ENCODE measurements around the gene COTL1. TPM values are rescaled to one million over a fixed set of nuclear protein-coding genes. Genes with fewer than 3 reads are reported as not detected.

Gene COTL1
- total and polyA plus RNA-seq, 4 experiments from 2014 or later, result 181 to 683 (median 387) TPM

DNA sequence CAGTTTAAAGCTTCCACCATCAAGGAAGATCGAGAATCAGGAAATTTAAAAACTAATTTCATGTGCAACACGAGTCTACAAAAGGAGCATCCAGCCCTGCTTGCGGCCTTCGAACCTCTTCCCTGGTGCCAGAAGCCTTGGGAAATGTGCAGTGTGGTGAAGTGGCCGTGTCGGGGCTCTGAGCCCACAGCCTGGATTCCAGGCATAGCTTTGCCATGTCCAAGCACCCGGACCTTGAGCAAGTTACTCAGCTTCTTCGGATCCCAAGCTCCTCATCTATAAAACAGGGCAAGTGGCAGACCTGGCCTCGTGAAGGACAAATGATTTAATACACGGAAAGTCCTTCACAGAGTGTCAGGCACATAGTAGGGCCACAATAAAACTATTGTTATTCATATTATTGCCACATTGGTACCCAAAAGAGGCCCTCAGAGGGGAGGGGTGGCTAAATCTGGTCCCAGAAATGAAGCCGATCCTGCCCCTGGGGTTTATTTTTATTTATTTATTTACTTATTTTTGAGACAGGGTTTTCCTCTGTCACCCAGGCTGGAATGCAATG is 34.8 kb downstream of the COTL1 start:
- no peak overlapping the region for H3K4me3 Mint-ChIP-seq
- peak overlapping the region; percentile 17 to 90 (median 61) for H3K27ac Mint-ChIP-seq
- no peak overlapping the region for H3K4me3 ChIP-seq (ENCODE audit: low read length in 2 of 2)
- no peak for DNase-seq
- H3K4me1 ChIP-seq (ENCODE audit: insufficient read depth, low read length), result peaks cover 40% of the 10 kb centered on the region
- CTCF ChIA-PET (ENCODE audit: partially characterized antibody), result interaction anchor here (0.8 to 1.5 kb wide), 4 partner anchors 14 to 76 kb away, joined by 3 to 4 read pairs (median 4); no protein-coding TSS in a partner anchor
- H3K36me3 Mint-ChIP-seq, result peaks cover 17 to 71% of the 10 kb centered on the region in 2 donors
- POLR2A ChIA-PET (ENCODE audit: partially characterized antibody), result interaction anchor here (0.9 to 2.1 kb wide), 4 partner anchors 11 to 69 kb away, joined by 3 to 8 read pairs (median 5); no protein-coding TSS in a partner anchor
- no peaks in the 10 kb centered on the region for H3K27me3 Mint-ChIP-seq
- peaks cover 38% of the 10 kb centered on the region for H3K36me3 ChIP-seq (ENCODE audit: insufficient read depth, low read length)
- no peaks in the 10 kb centered on the region for H3K9me3 Mint-ChIP-seq
- no peak overlapping the region for H3K27ac ChIP-seq (ENCODE audit: low read depth, low read length)
- peaks cover 35 to 70% (median 50%) of the 10 kb centered on the region in 4 donors for H3K4me1 Mint-ChIP-seq
- intact Hi-C loops (cut with micrococcal nuclease), result no loop called here
- H3K27me3 ChIP-seq (ENCODE audit: insufficient read depth, low read length), result no peaks in the 10 kb centered on the region
- no peaks in the 10 kb centered on the region for H3K9me3 ChIP-seq (ENCODE audit: control insufficient read depth in 1 of 2, low read length in 2 of 2)

DNA sequence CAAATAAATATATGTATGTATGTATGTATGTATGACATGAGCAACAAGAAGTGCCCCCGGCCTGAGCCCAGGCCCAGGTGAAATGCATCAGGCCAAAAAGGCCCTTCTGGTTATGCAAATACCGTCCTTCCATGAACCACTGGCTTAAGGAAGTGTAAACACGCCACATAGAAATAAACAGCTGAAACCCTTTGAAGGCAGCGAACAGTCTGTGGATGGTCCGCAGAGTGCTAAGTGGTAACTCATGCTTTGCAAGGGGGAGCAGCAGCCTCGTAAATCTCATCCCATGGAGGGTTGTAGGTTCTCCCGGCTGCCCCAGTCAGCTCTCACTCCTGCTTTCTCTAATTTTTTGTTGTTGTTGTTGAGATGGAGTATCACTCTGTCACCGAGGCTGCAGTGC is 36.7 kb downstream of the COTL1 start:
- H3K4me1 Mint-ChIP-seq, result peaks cover 38 to 78% (median 58%) of the 10 kb centered on the region in 4 donors
- Histone ChIP-seq H3K4me1 (ENCODE audit: insufficient read depth, low read length) (peaks cover 50% of the 10 kb centered on the region), H3K27me3 (ENCODE audit: insufficient read depth, low read length) (no peaks in the 10 kb centered on the region), H3K9me3 (ENCODE audit: control insufficient read depth in 1 of 2, low read length in 2 of 2) (no peaks in the 10 kb centered on the region), H3K4me3 (ENCODE audit: low read length in 2 of 2) (no peak overlapping the region), H3K27ac (ENCODE audit: low read depth, low read length) (no peak overlapping the region), H3K36me3 (ENCODE audit: insufficient read depth, low read length) (peaks cover 28% of the 10 kb centered on the region)
- H3K27ac Mint-ChIP-seq, result peak overlapping the region in 6 of 7 donors; percentile 55 to 79 (median 68)
- ChIA-PET POLR2A (ENCODE audit: partially characterized antibody) (interaction anchor here (0.9 to 2.4 kb wide), 3 partner anchors 18 to 66 kb away, joined by 3 to 6 read pairs (median 3); no protein-coding TSS in a partner anchor), CTCF (ENCODE audit: partially characterized antibody) (interaction anchor here (1.2 to 1.5 kb wide), 2 partner anchors 66 to 158 kb away, joined by 3 read pairs; no protein-coding TSS in a partner anchor)
- intact Hi-C loops (cut with micrococcal nuclease), result no loop called here
- DNase-seq, result no peak
- H3K4me3 Mint-ChIP-seq, result no peak overlapping the region
- no peaks in the 10 kb centered on the region for H3K9me3 Mint-ChIP-seq
- H3K27me3 Mint-ChIP-seq, result no peaks in the 10 kb centered on the region
- H3K36me3 Mint-ChIP-seq, result peaks cover 20 to 76% of the 10 kb centered on the region in 2 donors

GRCh38 chr16:84579936-84580335 is 37.9 kb downstream of the COTL1 start:
- intact Hi-C loops (cut with micrococcal nuclease), result no loop called here
- H3K27ac Mint-ChIP-seq, result peak overlapping the region in 4 of 7 donors; percentile 2 to 79 (median 34)

GRCh38 chr16:84578538-84579126 is 39.2 kb downstream of the COTL1 start:
- POLR2A ChIA-PET (ENCODE audit: partially characterized antibody), result interaction anchor here (1.1 kb wide), 1 partner anchor 16 kb away, joined by 4 read pairs; no protein-coding TSS in a partner anchor
- Histone ChIP-seq H3K4me3 (ENCODE audit: low read length in 2 of 2) (no peak overlapping the region), H3K4me1 (ENCODE audit: insufficient read depth, low read length) (peaks cover 41% of the 10 kb centered on the region), H3K27ac (ENCODE audit: low read depth, low read length) (no peak overlapping the region), H3K36me3 (ENCODE audit: insufficient read depth, low read length) (peaks cover 15% of the 10 kb centered on the region), H3K9me3 (ENCODE audit: control insufficient read depth in 1 of 2, low read length in 2 of 2) (no peaks in the 10 kb centered on the region), H3K27me3 (ENCODE audit: insufficient read depth, low read length) (no peaks in the 10 kb centered on the region)
- H3K27ac Mint-ChIP-seq, result peak overlapping the region in 2 of 7 donors; percentile 49 to 85
- CTCF ChIA-PET (ENCODE audit: partially characterized antibody), result no interaction called here
- H3K27me3 Mint-ChIP-seq, result no peaks in the 10 kb centered on the region
- intact Hi-C loops (cut with micrococcal nuclease), result no loop called here
- no peaks in the 10 kb centered on the region for H3K9me3 Mint-ChIP-seq
- no peak overlapping the region for H3K4me3 Mint-ChIP-seq
- peaks cover 23 to 60% of the 10 kb centered on the region in 2 donors for H3K36me3 Mint-ChIP-seq
- H3K4me1 Mint-ChIP-seq, result peaks cover 29 to 63% (median 52%) of the 10 kb centered on the region in 4 donors
- no peak for DNase-seq

More at GRCh38 chr16:84579936-84580335, 37.9 kb downstream of the COTL1 start:
- Mint-ChIP-seq H3K27me3 (no peaks in the 10 kb centered on the region), H3K4me1 (peaks cover 32 to 73% (median 55%) of the 10 kb centered on the region in 4 donors), H3K36me3 (peaks cover 20 to 65% of the 10 kb centered on the region in 2 donors), H3K4me3 (no peak overlapping the region), H3K9me3 (no peaks in the 10 kb centered on the region)
- ChIA-PET POLR2A (ENCODE audit: partially characterized antibody) (interaction anchor here (0.7 to 2.4 kb wide), 5 partner anchors 14 to 65 kb away, joined by 3 to 6 read pairs (median 4); no protein-coding TSS in a partner anchor), CTCF (ENCODE audit: partially characterized antibody) (interaction anchor here (1.1 to 1.5 kb wide), 3 partner anchors 35 to 159 kb away, joined by 3 read pairs; no protein-coding TSS in a partner anchor)
- peaks cover 44% of the 10 kb centered on the region for H3K4me1 ChIP-seq (ENCODE audit: insufficient read depth, low read length)
- no peak for DNase-seq
- H3K9me3 ChIP-seq (ENCODE audit: control insufficient read depth in 1 of 2, low read length in 2 of 2), result no peaks in the 10 kb centered on the region
- no peak overlapping the region for H3K4me3 ChIP-seq (ENCODE audit: low read length in 2 of 2)
- no peak overlapping the region for H3K27ac ChIP-seq (ENCODE audit: low read depth, low read length)
- peaks cover 25% of the 10 kb centered on the region for H3K36me3 ChIP-seq (ENCODE audit: insufficient read depth, low read length)
- no peaks in the 10 kb centered on the region for H3K27me3 ChIP-seq (ENCODE audit: insufficient read depth, low read length)

DNA sequence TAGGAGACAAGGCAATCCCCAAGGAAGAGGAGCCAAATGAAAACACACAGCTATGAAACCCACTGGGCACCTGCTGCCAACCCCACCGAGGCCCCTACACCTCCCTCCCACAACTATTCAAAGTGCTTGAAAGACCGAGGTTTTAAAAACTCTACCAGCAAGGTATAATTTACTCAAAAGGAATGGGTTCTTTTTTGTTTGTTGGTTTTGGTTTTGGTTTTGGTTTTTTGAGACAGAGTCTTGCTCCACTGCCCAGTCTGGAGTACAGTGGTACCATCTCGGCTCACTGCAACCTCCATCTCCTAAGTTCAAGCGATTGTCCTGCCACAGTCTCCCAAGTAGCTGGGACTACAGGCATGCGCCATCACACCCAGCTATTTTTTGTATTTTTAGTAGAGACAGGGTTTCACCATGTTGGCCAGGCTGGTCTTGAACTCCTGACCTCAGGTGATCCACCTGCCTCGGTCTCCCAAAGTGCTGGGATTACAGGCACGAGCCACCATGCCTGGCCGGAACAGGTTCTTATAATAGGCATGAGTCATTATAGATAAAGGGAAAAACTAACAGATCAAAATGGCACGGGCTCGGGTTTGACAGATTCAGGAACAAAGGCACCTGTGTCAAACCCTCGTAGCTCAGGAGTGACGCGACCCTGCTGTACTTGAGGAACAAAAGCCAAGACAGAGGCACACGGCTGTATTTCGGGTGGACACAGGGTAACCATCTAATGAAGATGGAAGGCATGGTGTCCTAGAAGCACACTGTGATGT is 40.7 kb downstream of the COTL1 start:
- no peaks in the 10 kb centered on the region for H3K27me3 ChIP-seq (ENCODE audit: insufficient read depth, low read length)
- intact Hi-C loops (cut with micrococcal nuclease), result no loop called here
- Mint-ChIP-seq H3K27ac (peak overlapping the region; percentile 63 to 95 (median 84)), H3K4me1 (peaks cover 31 to 66% (median 47%) of the 10 kb centered on the region in 4 donors), H3K27me3 (no peaks in the 10 kb centered on the region), H3K4me3 (peak overlapping the region in 1 of 8 donors; percentile 26), H3K9me3 (no peaks in the 10 kb centered on the region), H3K36me3 (peaks cover 30 to 60% of the 10 kb centered on the region in 2 donors)
- H3K4me3 ChIP-seq (ENCODE audit: low read length in 2 of 2), result no peak overlapping the region
- peaks cover 5% of the 10 kb centered on the region for H3K36me3 ChIP-seq (ENCODE audit: insufficient read depth, low read length)
- DNase-seq, result no peak
- ChIA-PET POLR2A (ENCODE audit: partially characterized antibody) (interaction anchor here (1.0 to 1.6 kb wide), 2 partner anchors 19 to 39 kb away, joined by 4 to 6 read pairs; no protein-coding TSS in a partner anchor), CTCF (ENCODE audit: partially characterized antibody) (interaction anchor here (1.7 kb wide), 1 partner anchor 20 kb away, joined by 3 read pairs; no protein-coding TSS in a partner anchor)
- no peaks in the 10 kb centered on the region for H3K9me3 ChIP-seq (ENCODE audit: control insufficient read depth in 1 of 2, low read length in 2 of 2)
- H3K27ac ChIP-seq (ENCODE audit: low read depth, low read length), result peak overlapping the region; percentile 29
- peaks cover 40% of the 10 kb centered on the region for H3K4me1 ChIP-seq (ENCODE audit: insufficient read depth, low read length)

DNA sequence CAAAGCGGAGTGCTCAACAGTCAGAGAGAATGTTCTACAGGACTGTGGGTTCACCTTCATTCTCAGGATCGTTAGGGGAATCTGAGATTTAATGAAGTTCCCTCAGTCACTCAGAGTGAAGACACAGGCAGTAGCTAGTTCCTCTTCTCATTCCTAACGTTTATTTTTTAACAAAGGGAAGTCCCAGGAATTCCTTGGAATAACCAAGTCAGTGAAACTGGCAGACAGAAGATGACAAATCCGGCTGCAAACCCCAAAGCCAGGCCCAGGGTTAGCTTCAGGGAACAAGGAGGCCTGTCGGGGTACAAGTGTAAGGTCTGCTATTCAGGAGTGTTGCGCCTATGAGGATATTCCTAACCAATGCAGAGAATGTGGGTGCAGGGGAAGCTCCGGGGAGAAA is 42.0 kb downstream of the COTL1 start:
- Mint-ChIP-seq H3K9me3 (peaks cover 0 to 3% (median under 1%) of the 10 kb centered on the region in 8 donors), H3K36me3 (peaks cover 41 to 64% of the 10 kb centered on the region in 2 donors), H3K4me1 (peaks cover 32 to 68% (median 46%) of the 10 kb centered on the region in 4 donors), H3K27ac (peak overlapping the region; percentile 63 to 87 (median 65)), H3K27me3 (no peaks in the 10 kb centered on the region), H3K4me3 (no peak overlapping the region)
- ChIA-PET POLR2A (ENCODE audit: partially characterized antibody) (interaction anchor here (1.6 kb wide), 1 partner anchor 41 kb away, joined by 6 read pairs; no protein-coding TSS in a partner anchor), CTCF (ENCODE audit: partially characterized antibody) (no interaction called here)
- intact Hi-C loops (cut with micrococcal nuclease), result no loop called here
- peaks cover 40% of the 10 kb centered on the region for H3K4me1 ChIP-seq (ENCODE audit: insufficient read depth, low read length)
- no peaks in the 10 kb centered on the region for H3K9me3 ChIP-seq (ENCODE audit: control insufficient read depth in 1 of 2, low read length in 2 of 2)
- H3K36me3 ChIP-seq (ENCODE audit: insufficient read depth, low read length), result peaks cover 14% of the 10 kb centered on the region
- no peaks in the 10 kb centered on the region for H3K27me3 ChIP-seq (ENCODE audit: insufficient read depth, low read length)
- H3K4me3 ChIP-seq (ENCODE audit: low read length in 2 of 2), result no peak overlapping the region
- H3K27ac ChIP-seq (ENCODE audit: low read depth, low read length), result no peak overlapping the region
- DNase-seq, result no peak
